ENCODE results near the gene SCGB3A1.

Gene SCGB3A1

DNA sequence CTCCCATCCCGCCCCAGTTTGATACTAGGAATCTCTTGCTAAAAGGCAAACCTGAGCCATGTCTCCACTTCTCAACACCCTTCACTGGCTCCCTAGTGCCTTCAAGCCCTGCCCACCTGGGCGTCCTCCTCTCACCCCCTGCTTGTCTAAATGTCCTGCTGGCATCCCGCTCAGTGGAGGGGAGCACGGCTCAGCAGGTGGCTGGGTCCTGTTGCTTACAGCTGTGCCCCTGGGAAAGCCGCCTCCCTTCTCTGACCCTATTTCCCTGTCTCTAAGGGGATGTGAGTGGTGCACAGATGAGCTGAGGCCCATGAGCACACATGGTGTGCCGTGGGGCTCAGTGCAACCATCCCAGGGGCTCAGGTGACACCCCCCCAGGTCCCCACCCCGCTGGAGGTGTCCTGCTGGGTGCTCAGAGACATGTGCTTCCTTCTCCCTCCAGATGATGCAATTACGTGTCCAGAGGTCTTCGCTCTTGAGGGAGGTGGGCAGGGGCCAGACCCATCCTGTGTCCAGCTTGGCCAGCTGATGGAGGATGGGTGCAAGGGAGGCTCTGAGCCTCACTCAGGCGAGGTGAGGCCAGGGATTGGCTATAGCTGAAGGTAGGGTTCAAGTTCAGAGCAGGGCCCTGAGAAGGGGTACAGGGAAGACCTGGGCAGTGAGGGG, 34.0 kb upstream of the SCGB3A1 start:
- in situ Hi-C loops (cut with MboI; ENCODE audit: low sequenced_read_pairs, unreplicated experiment) = no loop called here
- TF ChIP-seq, protein P1, sequence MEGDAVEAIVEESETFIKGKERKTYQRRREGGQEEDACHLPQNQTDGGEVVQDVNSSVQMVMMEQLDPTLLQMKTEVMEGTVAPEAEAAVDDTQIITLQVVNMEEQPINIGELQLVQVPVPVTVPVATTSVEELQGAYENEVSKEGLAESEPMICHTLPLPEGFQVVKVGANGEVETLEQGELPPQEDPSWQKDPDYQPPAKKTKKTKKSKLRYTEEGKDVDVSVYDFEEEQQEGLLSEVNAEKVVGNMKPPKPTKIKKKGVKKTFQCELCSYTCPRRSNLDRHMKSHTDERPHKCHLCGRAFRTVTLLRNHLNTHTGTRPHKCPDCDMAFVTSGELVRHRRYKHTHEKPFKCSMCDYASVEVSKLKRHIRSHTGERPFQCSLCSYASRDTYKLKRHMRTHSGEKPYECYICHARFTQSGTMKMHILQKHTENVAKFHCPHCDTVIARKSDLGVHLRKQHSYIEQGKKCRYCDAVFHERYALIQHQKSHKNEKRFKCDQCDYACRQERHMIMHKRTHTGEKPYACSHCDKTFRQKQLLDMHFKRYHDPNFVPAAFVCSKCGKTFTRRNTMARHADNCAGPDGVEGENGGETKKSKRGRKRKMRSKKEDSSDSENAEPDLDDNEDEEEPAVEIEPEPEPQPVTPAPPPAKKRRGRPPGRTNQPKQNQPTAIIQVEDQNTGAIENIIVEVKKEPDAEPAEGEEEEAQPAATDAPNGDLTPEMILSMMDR (IDR thresholded peaks at IDR 0.05; ENCODE audit: borderline replicate concordance, control extremely low read depth, extremely low read depth, insufficient read depth, missing control alignments) = no peak
- DNase-seq (ENCODE audit: low spot score) = no peak

DNA sequence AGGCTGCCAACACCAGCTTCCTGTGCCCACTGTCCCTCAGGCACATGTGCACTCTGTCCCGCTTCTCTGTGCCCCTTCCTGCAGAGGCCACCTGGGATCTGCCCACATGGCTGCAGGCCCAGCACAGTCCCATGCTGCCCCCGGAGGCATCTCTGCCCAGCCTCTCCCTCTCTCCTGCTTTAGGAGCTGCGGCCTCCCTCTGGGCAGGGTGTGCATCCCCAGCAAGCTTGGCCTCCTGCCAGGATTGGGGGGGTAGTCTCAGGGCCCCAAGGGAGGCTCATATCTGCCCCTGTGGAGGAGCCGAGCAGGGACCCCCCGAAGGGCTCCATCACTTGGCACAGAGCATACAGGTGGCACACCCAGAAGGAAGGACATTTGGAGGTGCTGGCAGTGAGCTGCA, 33.3 kb upstream of the SCGB3A1 start:
- in situ Hi-C loops (cut with MboI; ENCODE audit: low sequenced_read_pairs, unreplicated experiment) = no loop called here
- no peak for DNase-seq (ENCODE audit: low spot score)
- TF ChIP-seq, protein P1 (IDR thresholded peaks at IDR 0.05; ENCODE audit: borderline replicate concordance, control extremely low read depth, extremely low read depth, insufficient read depth, missing control alignments) = no peak

DNA sequence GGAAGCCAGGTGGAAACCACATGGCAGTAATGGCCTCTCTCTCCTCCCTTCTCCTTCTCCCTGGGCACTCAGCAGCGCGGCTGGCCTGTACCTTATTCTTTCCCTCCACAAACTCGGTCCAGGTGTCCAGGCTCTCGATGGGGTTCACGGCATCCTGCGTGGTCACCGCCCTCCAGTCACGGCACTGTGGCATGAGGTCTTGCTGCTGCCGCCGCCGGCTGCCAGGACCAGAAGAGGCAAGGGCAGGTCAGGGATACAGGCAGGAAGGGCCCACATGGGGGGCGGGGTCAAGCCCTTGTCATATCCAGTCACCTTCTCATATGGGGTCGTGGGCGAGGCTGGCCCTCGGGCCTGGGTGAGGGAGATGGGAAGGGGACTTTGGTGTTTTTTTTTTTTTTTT, 32.5 kb upstream of the SCGB3A1 start:
- TF ChIP-seq, protein P1 (IDR thresholded peaks at IDR 0.05; ENCODE audit: borderline replicate concordance, control extremely low read depth, extremely low read depth, insufficient read depth, missing control alignments) = no peak
- no peak for DNase-seq (ENCODE audit: low spot score)
- in situ Hi-C loops (cut with MboI; ENCODE audit: low sequenced_read_pairs, unreplicated experiment) = no loop called here

DNA sequence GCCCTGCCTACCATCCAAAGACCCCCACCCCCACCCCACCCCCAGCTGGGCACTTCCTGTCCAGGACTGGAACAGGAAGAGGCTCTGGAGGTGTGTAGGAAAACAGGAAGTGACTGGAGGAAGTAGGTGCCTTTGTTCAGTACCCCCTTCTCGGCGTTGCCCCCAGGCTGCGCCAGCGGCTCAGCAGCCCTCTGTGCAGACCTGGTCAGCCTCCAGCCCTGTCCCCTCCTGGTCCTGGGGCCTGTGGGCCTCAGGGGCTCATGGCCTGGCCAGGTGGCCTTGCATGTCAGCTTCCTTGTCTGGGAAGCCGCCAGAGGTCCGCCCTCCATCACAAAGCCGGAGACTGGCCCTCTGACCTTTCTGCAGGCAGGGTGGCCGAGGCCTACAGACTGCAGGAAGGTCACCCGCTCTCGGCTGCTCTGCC, 32.1 kb upstream of the SCGB3A1 start:
- TF ChIP-seq, protein P1 (IDR thresholded peaks at IDR 0.05; ENCODE audit: borderline replicate concordance, control extremely low read depth, extremely low read depth, insufficient read depth, missing control alignments) = no peak
- in situ Hi-C loops (cut with MboI; ENCODE audit: low sequenced_read_pairs, unreplicated experiment) = no loop called here
- no peak for DNase-seq (ENCODE audit: low spot score)

DNA sequence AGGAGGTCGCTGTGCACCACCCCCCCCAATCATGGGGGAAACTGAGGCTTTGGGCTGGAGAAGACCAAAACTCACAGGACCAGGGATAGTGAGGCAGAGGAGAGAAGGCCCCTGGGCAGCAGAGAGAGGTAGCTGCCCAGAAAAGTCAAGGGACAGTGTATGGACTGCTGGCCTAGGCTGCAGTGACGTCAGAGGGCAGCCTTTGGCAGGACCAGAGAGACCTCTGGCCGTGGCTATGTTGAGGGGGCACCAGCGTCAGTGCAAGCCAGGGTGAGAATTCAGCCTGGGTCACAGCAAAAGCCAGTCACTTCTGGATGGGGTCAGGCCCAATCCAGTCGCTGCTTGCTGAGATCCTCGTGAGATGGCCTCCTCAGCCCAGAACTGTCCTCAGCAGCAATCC, 31.6 kb upstream of the SCGB3A1 start:
- no peak for DNase-seq (ENCODE audit: low spot score)
- TF ChIP-seq, protein P1 (IDR thresholded peaks at IDR 0.05; ENCODE audit: borderline replicate concordance, control extremely low read depth, extremely low read depth, insufficient read depth, missing control alignments) = no peak
- in situ Hi-C loops (cut with MboI; ENCODE audit: low sequenced_read_pairs, unreplicated experiment) = no loop called here

DNA sequence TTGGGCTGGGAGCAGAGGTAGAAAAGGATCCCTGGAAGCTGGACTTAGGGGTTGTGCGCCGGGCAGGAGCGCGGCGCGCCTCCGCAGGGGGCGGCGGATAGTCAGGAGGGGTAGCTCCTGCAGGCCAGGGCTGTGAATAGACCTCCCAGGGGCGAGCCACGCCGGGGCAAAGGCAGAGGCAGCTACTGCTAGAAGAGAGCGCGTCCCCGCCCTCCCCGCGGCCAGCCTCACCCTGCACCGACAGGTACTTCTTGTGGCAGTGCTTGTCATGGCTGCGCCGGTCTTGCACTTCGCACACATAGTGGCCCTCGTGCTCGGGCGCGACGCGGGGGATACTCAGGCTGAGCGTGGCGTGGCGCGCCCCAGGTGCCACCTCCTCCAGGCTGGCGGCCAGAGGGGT, 30.0 kb upstream of the SCGB3A1 start:
- TF ChIP-seq, protein P1 (IDR thresholded peaks at IDR 0.05; ENCODE audit: borderline replicate concordance, control extremely low read depth, extremely low read depth, insufficient read depth, missing control alignments) = no peak
- in situ Hi-C loops (cut with MboI; ENCODE audit: low sequenced_read_pairs, unreplicated experiment) = no loop called here

More for the DNA sequence above, 30.0 kb upstream of the SCGB3A1 start:
- DNase-seq (ENCODE audit: low spot score) = no peak
